ENCODE measurements around the gene PAPOLG. TPM values are rescaled to one million over a fixed set of nuclear protein-coding genes. Genes with fewer than 3 reads are reported as not detected.

PAPOLG gene
- total and polyA plus RNA-seq, 2 of the 4 experiments (the other 2 are of a cell fraction) = 3.5 to 12.4 TPM

DNA sequence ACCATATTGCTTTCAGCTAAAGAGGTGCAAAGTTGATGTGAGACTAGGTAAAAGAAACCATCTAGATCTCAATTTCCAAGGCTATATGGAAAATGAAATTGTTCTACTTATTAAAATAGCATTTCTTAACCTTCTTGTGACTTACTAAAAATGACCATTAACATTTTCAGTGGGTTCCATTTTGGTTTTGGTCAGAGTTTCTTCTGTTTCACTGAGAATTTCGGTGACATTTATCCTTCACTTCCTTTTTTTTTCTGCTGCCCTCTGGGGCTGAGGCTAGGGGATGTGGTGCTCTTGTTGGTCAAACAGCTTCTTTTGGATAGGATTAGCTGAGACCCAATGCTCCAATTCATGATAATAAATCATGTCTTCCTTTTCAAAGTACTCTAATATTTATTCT, 81.1 kb downstream of the PAPOLG start:
- in situ Hi-C loops (cut with MboI; ENCODE audit: low sequenced_read_pairs) = no loop called here
- ChIA-PET CTCF (no interaction called here), POLR2A (ENCODE audit: unreplicated experiment) (no interaction called here)
- intact Hi-C loops (cut with micrococcal nuclease) = no loop called here
- no peak overlapping the region for H2BK5ac ChIP-seq (ENCODE audit: low read depth, low read length, poor library complexity, severe bottlenecking)
- no peak overlapping the region for H3K23ac ChIP-seq (ENCODE audit: low read depth, low read length)
- H2BK15ac ChIP-seq (ENCODE audit: low read depth, low read length) = no peak overlapping the region
- WGBS, 2 experiments (ENCODE audit: extremely low coverage in 2 of 2, insufficient read length in 1 of 2) = no CpG with 5 or more reads among the region's 1 CpG
- no peak for ATAC-seq (ENCODE audit: low read depth)
- H3K18ac ChIP-seq (ENCODE audit: low read depth, low read length) = no peak overlapping the region
- no peak overlapping the region for H3K9ac ChIP-seq (ENCODE audit: low read depth, low read length)
- no peaks in the 10 kb centered on the region for H3K9me1 ChIP-seq (ENCODE audit: insufficient read depth, low read length)
- H3K79me1 ChIP-seq (ENCODE audit: low read depth in 1 of 2, low read length in 2 of 2) = no peaks in the 10 kb centered on the region
- H2BK120ac ChIP-seq (ENCODE audit: low read depth, low read length) = no peak overlapping the region
- no peak overlapping the region for H2BK20ac ChIP-seq (ENCODE audit: low read depth, low read length)
- H3K9me3 ChIP-seq (ENCODE audit: control insufficient read depth, insufficient read depth, low read length) = no peaks in the 10 kb centered on the region
- H3K4me1 ChIP-seq (ENCODE audit: control insufficient read depth, insufficient read depth, low read length) = no peaks in the 10 kb centered on the region
- dilution Hi-C loops (cut with HindIII; ENCODE audit: low sequenced_read_pairs, unreplicated experiment) = no loop called here
- TF ChIP-seq CEBPB (IDR thresholded peaks at IDR 0.05; ENCODE audit: low read depth, low read length) (no peak), MAFK (IDR thresholded peaks at IDR 0.05; ENCODE audit: low read depth, low read length) (no peak), MXI1 (IDR thresholded peaks at IDR 0.05; ENCODE audit: borderline replicate concordance, low read depth, low read length) (no peak), CTCF (conservative IDR thresholded peaks at IDR 0.05; ENCODE audit: low read depth, low read length) (no peak), NFE2L2 (IDR thresholded peaks at IDR 0.05; ENCODE audit: low read depth, low read length) (no peak), MAZ (IDR thresholded peaks at IDR 0.05; ENCODE audit: borderline replicate concordance, low read depth, low read length) (no peak), RAD21 (IDR thresholded peaks at IDR 0.05; ENCODE audit: low read length) (no peak), SMC3 (IDR thresholded peaks at IDR 0.05; ENCODE audit: low read depth, low read length) (no peak), RCOR1 (IDR thresholded peaks at IDR 0.05; ENCODE audit: insufficient replicate concordance, low read length) (no peak), BHLHE40 (IDR thresholded peaks at IDR 0.05; ENCODE audit: low read depth, low read length) (no peak), POLR2A (IDR thresholded peaks at IDR 0.05; ENCODE audit: low read depth, low read length) (no peak), RFX5 (IDR thresholded peaks at IDR 0.05; ENCODE audit: low read depth, low read length) (no peak)
- TF ChIP-seq, protein P1, sequence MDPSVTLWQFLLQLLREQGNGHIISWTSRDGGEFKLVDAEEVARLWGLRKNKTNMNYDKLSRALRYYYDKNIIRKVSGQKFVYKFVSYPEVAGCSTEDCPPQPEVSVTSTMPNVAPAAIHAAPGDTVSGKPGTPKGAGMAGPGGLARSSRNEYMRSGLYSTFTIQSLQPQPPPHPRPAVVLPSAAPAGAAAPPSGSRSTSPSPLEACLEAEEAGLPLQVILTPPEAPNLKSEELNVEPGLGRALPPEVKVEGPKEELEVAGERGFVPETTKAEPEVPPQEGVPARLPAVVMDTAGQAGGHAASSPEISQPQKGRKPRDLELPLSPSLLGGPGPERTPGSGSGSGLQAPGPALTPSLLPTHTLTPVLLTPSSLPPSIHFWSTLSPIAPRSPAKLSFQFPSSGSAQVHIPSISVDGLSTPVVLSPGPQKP (IDR thresholded peaks at IDR 0.05; ENCODE audit: borderline replicate concordance, low read depth, low read length) = no peak
- no peak overlapping the region for H3K4me2 ChIP-seq (ENCODE audit: low read depth, low read length)
- H4K5ac ChIP-seq (ENCODE audit: low read depth, low read length) = no peak overlapping the region
- no peak overlapping the region for H2AFZ ChIP-seq (replicated peaks; ENCODE audit: low read length, poor library complexity)
- no peak overlapping the region for H2AK9ac ChIP-seq (replicated peaks; ENCODE audit: low read depth, low read length, poor library complexity)
- H3K4me3 ChIP-seq (ENCODE audit: insufficient read depth, low read depth, low read length) = no peak overlapping the region
- H3K27ac ChIP-seq (ENCODE audit: insufficient read depth, low read length) = no peak overlapping the region
- H3K4ac ChIP-seq (ENCODE audit: low read depth, low read length) = no peak overlapping the region
- H3K27me3 ChIP-seq (ENCODE audit: control insufficient read depth, insufficient read depth, low read length) = peaks cover 24% of the 10 kb centered on the region
- no peaks in the 10 kb centered on the region for H4K20me1 ChIP-seq (ENCODE audit: insufficient read depth, low read length)
- H3K56ac ChIP-seq (ENCODE audit: extremely low read depth, insufficient read depth, low read length) = no peak overlapping the region
- H3K36me3 ChIP-seq (ENCODE audit: control insufficient read depth, insufficient read depth, low read length) = no peaks in the 10 kb centered on the region
- DNase-seq = no peak
- no peak overlapping the region for H2AK5ac ChIP-seq (ENCODE audit: low read depth, low read length)
- H3K14ac ChIP-seq (replicated peaks; ENCODE audit: low read depth, low read length) = no peak overlapping the region
- BruUV-seq (replicated peaks) = no TSS peak
- H4K91ac ChIP-seq (ENCODE audit: insufficient read depth, low read depth, low read length) = no peak overlapping the region
- H4K8ac ChIP-seq (ENCODE audit: low read depth in 2 of 2, low read length in 2 of 2) = no peak overlapping the region
